Ovary (tissue), 9 donors: ENCODE results near the gene DCAF4. TPM values are rescaled to one million over a fixed set of nuclear protein-coding genes. Genes with fewer than 3 reads are reported as not detected.

ENCODE experiments used
- DNase-seq, 5 donors: peaks; one replicate each; pipeline ENCODE4 v3.0.0-alpha.2; 2019 to 2020
- H3K27ac ChIP-seq, 2 donors: fragments of 200-600 bp; one replicate each; pipeline versions ENCODE4 v1.5.1 to v1.8.0; 2019 to 2022
- H3K27me3 ChIP-seq: fragments of 200-600 bp; one replicate; pipeline ENCODE4 v1.8.0; 2022
- H3K36me3 ChIP-seq: fragments of 200-600 bp; sonication (generic); one replicate; pipeline ENCODE4 v1.5.1; 2019
- H3K4me1 ChIP-seq: one replicate; pipeline ENCODE4 v1.8.1; 2013; ENCODE audit warnings: mild to moderate bottlenecking, moderate library complexity; ENCODE audit not compliant: insufficient read depth
- H3K4me3 ChIP-seq: fragments of 200-600 bp; sonication (generic); one replicate; pipeline ENCODE4 v1.5.1; 2017
- H3K9me3 ChIP-seq, 2 donors: fragments of 200-600 bp in 1 of 2; sonication (generic) in 1 of 2; one replicate each; pipeline versions ENCODE4 v1.5.1 to v1.8.1; 2013 to 2019; ENCODE audit warnings: mild to moderate bottlenecking in 1 of 2, moderate library complexity in 1 of 2
- EP300 ChIP-seq: sonication (generic); formaldehyde crosslinking; IDR thresholded peaks from one replicate; pipeline ENCODE4 v1.6.1; 2017; ENCODE audit warnings: antibody characterized with exemption
- POLR2A ChIP-seq: fragments of 450-650 bp; IDR thresholded peaks from one replicate; pipeline ENCODE4 v1.6.1; 2017; ENCODE audit warnings: antibody characterized with exemption, mild to moderate bottlenecking, moderate library complexity
- WGBS, 3 donors: extraction: QIAGEN DNeasy Blood & Tissue Kit in 1 of 3; methylation state at CpG; one replicate each; pipeline versions ENCODE4 v1.1.5 to v1.1.7; 2013 to 2017; 5-methylcytosine and 5-hydroxymethylcytosine counted together
- intact Hi-C, 4 donors: fragments of 100-400 bp; cut with DNase I; formaldehyde crosslinking; loops; one replicate each; pipeline versions ENCODE4 v1.11.0 to v1.15.1; 2022 to 2023
- polyA plus RNA-seq, 2 donors: library from polyadenylated mRNA; stranded (reverse); fragments of 200-250 nt in 1 of 2; fragments of 350-450 nt in 1 of 2; fragmentation: Illumina TruSeq in 1 of 2; extraction: RNeasy Lipid Tissue Mini Kit (QIAGEN cat#74804) in 1 of 2; gene quantifications; one replicate each; pipeline ENCODE4 v1.2.3, GENCODE V29; 2013 to 2014
- total RNA-seq, 7 donors: library from RNA; depleted of rRNA in 2 of 7; stranded (reverse); fragments of >200 nt in 2 of 7; fragmentation: NEBNext Ultra II Directional in 3 of 7; extraction: Animal tissue kit (Norgen Biotek cat#: 25700) in 3 of 7; gene quantifications; one replicate each; pipeline versions ENCODE4 v1.1.0 to v1.2.4, GENCODE V29; 2016 to 2023
- TF ChIP-seq, protein P1 (sequence below), 3 donors: fragments of 450-650 bp in 2 of 3; fragments of 200-600 bp in 1 of 3; IDR thresholded peaks; one replicate each; pipeline versions ENCODE4 v1.5.1 to v1.8.0; 2016 to 2022; ENCODE audit warnings: antibody characterized with exemption in 3 of 3, mild to moderate bottlenecking in 1 of 3
- donor health status: DM: no; HTN: no; CAD: no; lungs with moderate emphysema.
- donor health status: DM: no; HTN: no; CAD: no.
- donor health status: Bipolar disorder and iron deficiency.
- donor health status: DM: yes; HTN: yes; CAD: no.
- donor health status: DM: no; HTN: no; CAD: no.
- donor health status: DM: yes; HTN: yes; CAD: no.

The DCAF4 gene
- total and polyA plus RNA-seq, 9 donors, result 12.2 to 31.1 (median 20.4) TPM

DNA sequence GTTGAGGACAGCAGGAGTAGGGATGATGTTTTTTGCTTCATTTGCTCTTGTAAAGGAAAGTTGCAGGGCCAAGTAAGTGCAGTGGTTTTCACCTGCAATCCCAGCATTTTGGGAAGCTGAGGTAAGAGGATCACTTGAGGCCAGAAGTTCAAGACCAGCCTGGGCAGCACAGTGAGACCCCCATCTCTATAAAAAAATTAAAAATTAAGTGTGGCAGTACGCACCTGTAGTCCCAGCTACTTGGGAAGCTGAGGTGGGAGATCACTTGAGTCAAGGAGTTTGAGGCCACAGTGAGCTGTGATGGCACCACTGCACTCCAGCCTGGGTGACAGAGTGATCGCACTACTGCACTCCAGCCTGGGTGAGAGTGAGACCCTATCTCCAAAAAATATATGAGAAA lies 43.2 kb upstream of the DCAF4 start:
- no peak for DNase-seq
- intact Hi-C loops, result loop anchor here in 1 of 4 donors (10.0 kb wide), 1 partner anchor 228 kb away; no protein-coding TSS in a partner anchor
- Histone ChIP-seq H3K27me3 (no peaks in the 10 kb centered on the region), H3K4me3 (no peak overlapping the region), H3K9me3 (no peaks in the 10 kb centered on the region), H3K27ac (no peak overlapping the region), H3K4me1 (peaks cover 4% of the 10 kb centered on the region), H3K36me3 (no peaks in the 10 kb centered on the region)
- TF ChIP-seq EP300, result no peak
- TF ChIP-seq, protein P1, sequence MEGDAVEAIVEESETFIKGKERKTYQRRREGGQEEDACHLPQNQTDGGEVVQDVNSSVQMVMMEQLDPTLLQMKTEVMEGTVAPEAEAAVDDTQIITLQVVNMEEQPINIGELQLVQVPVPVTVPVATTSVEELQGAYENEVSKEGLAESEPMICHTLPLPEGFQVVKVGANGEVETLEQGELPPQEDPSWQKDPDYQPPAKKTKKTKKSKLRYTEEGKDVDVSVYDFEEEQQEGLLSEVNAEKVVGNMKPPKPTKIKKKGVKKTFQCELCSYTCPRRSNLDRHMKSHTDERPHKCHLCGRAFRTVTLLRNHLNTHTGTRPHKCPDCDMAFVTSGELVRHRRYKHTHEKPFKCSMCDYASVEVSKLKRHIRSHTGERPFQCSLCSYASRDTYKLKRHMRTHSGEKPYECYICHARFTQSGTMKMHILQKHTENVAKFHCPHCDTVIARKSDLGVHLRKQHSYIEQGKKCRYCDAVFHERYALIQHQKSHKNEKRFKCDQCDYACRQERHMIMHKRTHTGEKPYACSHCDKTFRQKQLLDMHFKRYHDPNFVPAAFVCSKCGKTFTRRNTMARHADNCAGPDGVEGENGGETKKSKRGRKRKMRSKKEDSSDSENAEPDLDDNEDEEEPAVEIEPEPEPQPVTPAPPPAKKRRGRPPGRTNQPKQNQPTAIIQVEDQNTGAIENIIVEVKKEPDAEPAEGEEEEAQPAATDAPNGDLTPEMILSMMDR (IDR thresholded peaks at IDR 0.05), result no peak
- WGBS, 3 donors, result 95 to 99% (median 96%) methylated on average over 2 of the region's 2 CpGs

DNA sequence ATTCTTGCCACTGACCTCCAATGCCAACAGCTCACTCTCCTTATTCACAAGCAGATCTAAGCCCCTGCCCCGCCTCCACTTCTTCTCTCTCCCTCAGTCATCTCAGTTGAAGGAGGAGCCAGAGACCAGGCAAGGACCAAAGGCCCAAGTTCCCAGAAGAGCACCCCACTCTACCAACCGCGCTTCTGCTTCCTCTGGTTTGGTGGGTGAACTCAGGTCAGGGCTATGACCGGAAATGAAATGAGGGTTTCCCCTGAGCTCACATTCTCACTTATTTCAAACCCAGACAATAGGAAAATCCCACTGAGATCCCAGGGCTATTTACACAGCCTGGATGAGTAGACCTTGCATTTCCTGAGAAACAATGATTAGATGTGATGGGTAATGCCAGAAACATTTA lies 42.3 kb upstream of the DCAF4 start:
- TF ChIP-seq, protein P1 (IDR thresholded peaks at IDR 0.05), result no peak
- no peak for TF ChIP-seq POLR2A
- no peak for TF ChIP-seq EP300
- no peaks in the 10 kb centered on the region for H3K9me3 ChIP-seq
- no peaks in the 10 kb centered on the region for H3K27me3 ChIP-seq
- H3K4me1 ChIP-seq, result peaks cover 4% of the 10 kb centered on the region
- intact Hi-C loops, result loop anchor here in 1 of 4 donors (10.0 kb wide), 1 partner anchor 229 kb away; no protein-coding TSS in a partner anchor
- no peak overlapping the region for H3K27ac ChIP-seq
- 69 to 76% (median 74%) methylated on average over 4 of the region's 4 CpGs for WGBS, 3 donors
- no peak overlapping the region for H3K4me3 ChIP-seq
- H3K36me3 ChIP-seq, result no peaks in the 10 kb centered on the region
- no peak for DNase-seq

DNA sequence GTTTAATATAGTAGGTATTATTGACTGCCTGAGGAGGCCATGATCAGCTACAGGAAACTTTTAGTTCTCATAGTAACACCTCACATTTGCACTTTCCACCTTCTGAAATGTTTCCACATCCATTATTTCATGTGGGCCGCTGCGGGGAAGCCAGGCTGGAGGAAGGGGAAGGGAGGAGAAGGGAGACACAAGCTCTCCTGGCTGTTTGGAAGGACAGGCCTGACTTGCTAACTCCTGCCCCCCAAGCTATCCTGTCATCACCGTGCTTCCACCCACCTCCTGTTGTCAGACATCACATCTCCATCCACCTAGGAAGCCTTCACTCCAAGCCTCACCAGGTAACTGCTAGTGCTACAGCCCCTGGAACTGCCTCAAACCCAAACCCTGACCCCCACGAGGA lies 41.9 kb upstream of the DCAF4 start:
- Histone ChIP-seq H3K4me1 (peaks cover 4% of the 10 kb centered on the region), H3K4me3 (no peak overlapping the region), H3K27ac (no peak overlapping the region), H3K9me3 (no peaks in the 10 kb centered on the region), H3K36me3 (no peaks in the 10 kb centered on the region), H3K27me3 (no peaks in the 10 kb centered on the region)
- no peak for DNase-seq
- intact Hi-C loops, result loop anchor here in 1 of 4 donors (10.0 kb wide), 1 partner anchor 230 kb away; no protein-coding TSS in a partner anchor
- TF ChIP-seq EP300, result no peak
- TF ChIP-seq POLR2A, result no peak
- TF ChIP-seq, protein P1 (IDR thresholded peaks at IDR 0.05), result no peak
- WGBS, 3 donors, result 55 to 85% (median 77%) methylated on average over 4 of the region's 4 CpGs

DNA sequence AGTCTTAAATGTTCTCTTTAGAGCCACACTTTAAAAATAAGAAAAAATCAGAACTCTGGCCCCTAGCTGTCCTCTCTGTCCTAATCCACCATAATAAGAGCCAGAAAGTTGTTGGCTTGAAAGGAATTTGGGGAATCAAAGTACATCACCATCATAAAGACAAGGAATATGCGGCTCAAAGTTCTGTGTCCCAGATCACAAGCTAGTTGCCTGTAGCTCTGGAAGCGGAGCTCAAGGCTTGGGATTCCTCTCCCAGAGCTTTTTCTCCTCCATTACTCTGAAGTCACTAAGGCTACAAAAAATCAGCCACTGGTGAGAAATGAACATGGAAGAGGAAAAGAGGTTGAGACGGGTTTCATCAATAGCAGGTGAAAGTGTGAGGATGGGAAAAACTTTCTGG lies 38.8 kb upstream of the DCAF4 start:
- Histone ChIP-seq H3K27ac (no peak overlapping the region), H3K4me3 (no peak overlapping the region), H3K9me3 (no peaks in the 10 kb centered on the region), H3K27me3 (no peaks in the 10 kb centered on the region), H3K4me1 (peaks cover 4% of the 10 kb centered on the region), H3K36me3 (no peaks in the 10 kb centered on the region)
- intact Hi-C loops, result loop anchor here in 1 of 4 donors (10.0 kb wide), 1 partner anchor 233 kb away; no protein-coding TSS in a partner anchor
- TF ChIP-seq POLR2A, result no peak
- TF ChIP-seq EP300, result no peak
- TF ChIP-seq, protein P1 (IDR thresholded peaks at IDR 0.05), result no peak
- no peak for DNase-seq
- 99% methylated on average over 3 of the region's 3 CpGs for WGBS, 3 donors
